Fibroblast of pulmonary artery (primary cell): ENCODE measurements around the gene SNAPC2.
A peak's percentile ranks its signal among the peaks of the same experiment; 100 is the strongest.
"Not testable (repeated sequence)": the region's sequence is repeated elsewhere in the genome, so short reads cannot be mapped to it uniquely, and the experiment has no call there.

Experiments used
- DNase-seq: peaks from one replicate; pipeline ENCODE4 v3.0.0-alpha.2; 2010; ENCODE audit warnings: low read depth
- H3K4me3 ChIP-seq: replicated peaks from 2 replicates; pipeline ENCODE4 v1.5.1; 2011; ENCODE audit warnings: low read depth, mild to moderate bottlenecking, control low read depth, low read length, moderate library complexity
- CTCF ChIP-seq: IDR thresholded peaks from 2 replicates; pipeline ENCODE4 v1.5.1; 2011; ENCODE audit warnings: mild to moderate bottlenecking, control low read depth, low read length, inconsistent platforms; ENCODE audit errors: missing control alignments

SNAPC2 gene

DNA sequence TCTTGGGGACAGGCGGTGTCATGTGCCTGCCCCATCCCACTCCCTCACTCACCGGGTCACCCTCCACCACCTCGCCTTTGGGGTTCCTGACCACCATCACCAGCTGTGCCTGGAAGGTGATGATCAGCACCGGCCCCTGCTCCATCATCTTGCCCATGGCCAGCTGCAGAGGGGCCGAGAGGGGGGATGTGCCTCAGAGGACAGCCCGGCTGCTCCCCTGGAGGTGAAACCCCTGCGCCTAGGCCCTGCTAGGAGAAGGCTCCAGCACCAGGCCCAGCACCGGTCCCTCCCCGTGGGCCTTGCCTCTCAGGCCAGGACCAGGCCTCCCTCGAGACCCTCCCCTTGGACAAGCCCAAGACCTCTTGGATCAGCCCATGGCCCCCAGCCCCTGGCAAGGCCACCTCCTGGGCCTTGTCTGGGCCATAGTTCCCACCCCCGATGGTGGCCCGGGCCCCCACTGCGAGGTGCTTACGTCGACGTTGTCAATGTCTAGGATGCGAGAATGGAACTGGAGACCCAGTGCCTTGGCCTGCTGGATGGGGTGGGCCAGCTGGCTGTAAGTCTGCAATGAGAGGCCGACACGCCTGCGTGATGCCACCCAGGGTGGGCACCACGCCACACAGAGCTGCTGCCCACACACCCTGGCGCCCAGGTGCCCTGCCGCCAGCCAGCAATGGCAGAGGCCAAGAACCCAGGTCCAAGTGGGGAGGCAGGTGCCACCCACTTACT lies 7.6 kb downstream of the SNAPC2 start:
- TF ChIP-seq CTCF = no peak
- no peak overlapping the region for H3K4me3 ChIP-seq
- no peak for DNase-seq

GRCh38 chr19:7928334-7928706 lies 8.2 kb downstream of the SNAPC2 start:
- TF ChIP-seq CTCF = no peak
- DNase-seq = no peak
- no peak overlapping the region for H3K4me3 ChIP-seq

DNA sequence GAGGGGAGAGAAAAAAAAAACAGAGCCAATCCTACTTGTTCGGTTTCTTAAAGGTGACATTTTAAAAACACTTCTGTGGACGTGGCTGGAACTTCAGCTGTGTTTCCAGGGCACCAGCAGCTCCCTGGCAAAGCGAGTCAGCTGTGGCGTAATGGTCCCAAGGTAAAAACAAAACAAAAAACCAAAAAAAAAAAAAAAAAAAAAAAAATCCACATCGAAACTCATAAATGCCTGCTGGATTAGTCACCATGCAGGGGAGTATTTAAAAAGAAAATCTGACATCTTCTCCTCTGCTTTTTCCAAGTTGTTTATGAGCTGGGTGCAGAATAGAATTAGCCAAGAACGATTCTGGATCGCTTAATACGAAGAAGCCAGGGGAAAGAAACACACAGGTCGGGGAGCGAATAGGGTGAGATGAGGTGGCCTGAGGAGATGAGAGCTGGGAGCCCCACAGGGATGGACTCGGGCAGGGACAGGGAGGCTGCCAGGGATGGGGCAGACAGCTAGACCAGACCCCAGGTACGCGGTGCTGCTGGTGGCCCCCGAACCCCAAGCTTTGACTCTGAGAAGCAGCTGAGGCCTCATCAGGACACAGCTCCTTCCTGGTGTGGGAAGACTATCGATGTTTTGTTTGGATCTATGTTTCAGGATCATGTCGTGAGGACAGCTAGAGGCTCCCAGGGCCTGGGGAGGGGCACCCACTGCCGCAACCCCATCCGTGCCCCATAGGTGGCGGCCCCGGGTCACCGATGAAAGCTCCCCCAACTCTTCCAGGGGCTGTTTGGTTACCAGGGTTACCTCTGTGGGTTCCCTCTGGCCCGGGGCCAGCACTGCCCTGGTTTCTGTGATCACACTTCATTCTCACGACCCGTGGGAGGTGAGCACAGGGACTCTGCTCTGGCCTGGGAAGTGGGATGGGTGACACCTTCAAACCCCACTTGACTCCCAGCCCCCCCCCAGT lies 8.9 kb downstream of the SNAPC2 start:
- peak overlapping the region; percentile 5 for H3K4me3 ChIP-seq

DNA sequence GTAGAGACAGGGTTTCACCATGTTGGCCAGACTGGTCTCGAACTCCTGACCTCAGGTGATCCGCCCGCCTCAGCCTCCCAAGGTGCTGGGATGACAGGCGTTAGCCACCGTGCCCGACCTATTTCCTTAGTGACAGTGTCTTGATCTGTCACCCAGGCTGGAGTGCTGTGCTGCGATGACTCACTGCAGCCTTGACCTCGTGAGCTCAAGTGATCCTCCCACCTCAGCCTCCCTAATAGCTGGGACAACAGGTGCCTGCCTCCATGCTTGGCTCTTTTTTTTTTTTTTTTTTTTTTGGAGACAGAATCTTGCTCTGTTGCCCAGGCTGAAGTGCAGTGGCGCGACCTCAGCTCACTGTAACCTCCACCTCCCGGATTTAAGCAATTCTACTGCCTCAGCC lies 9.9 kb downstream of the SNAPC2 start:
- not testable (repeated sequence) for DNase-seq, H3K4me3 ChIP-seq

More for the DNA sequence above, 8.9 kb downstream of the SNAPC2 start:
- peak; percentile 92 for DNase-seq
- TF ChIP-seq CTCF = peak; percentile 42

GRCh38 chr19:7930765-7931164 lies 10.6 kb downstream of the SNAPC2 start:
- DNase-seq = no peak
- no peak overlapping the region for H3K4me3 ChIP-seq
- TF ChIP-seq CTCF = no peak

- no peak for DNase-seq
- TF ChIP-seq CTCF = no peak
Measured at GRCh38 chr19:7931221-7932061, 11.3 kb downstream of the SNAPC2 start.

More at GRCh38 chr19:7931221-7932061, 11.3 kb downstream of the SNAPC2 start:
- no peak overlapping the region for H3K4me3 ChIP-seq
